H1 (cell line): ENCODE measurements around the gene TMEM176B. TPM values are rescaled to one million over a fixed set of nuclear protein-coding genes. Genes with fewer than 3 reads are reported as not detected.

Experiments
- NANOG ChIP-seq: IDR thresholded peaks from 2 replicates; pipeline ENCODE4 v1.6.1; 2011; ENCODE audit warnings: low read length, low read depth, mild to moderate bottlenecking, inconsistent platforms; ENCODE audit not compliant: insufficient read depth, poor library complexity, severe bottlenecking
- TEAD4 ChIP-seq: IDR thresholded peaks from 2 replicates; pipeline ENCODE4 v1.6.1; 2012; ENCODE audit warnings: low read depth, low read length, inconsistent platforms, mixed read lengths
- ZNF274 ChIP-seq: IDR thresholded peaks from 2 replicates; pipeline ENCODE4 v1.7.0; 2012; ENCODE audit warnings: low read length, borderline replicate concordance; ENCODE audit errors: extremely low read depth
- polyA plus RNA-seq, 7 experiments: library from polyadenylated mRNA; depleted of rRNA in 3 of 7; stranded (reverse) in 5 of 7; unstranded in 2 of 7; fragments of >200 nt in 5 of 7; fragments of 200-250 nt in 2 of 7; gene quantifications; 1 replicate in 5 of 7; 2 replicates in 1 of 7; 4 replicates in 1 of 7; pipeline versions ENCODE4 v1.2.1 to v1.2.3, GENCODE V29; 2011 to 2013; ENCODE audit warnings: missing spikeins in 2 of 7, mixed read lengths in 2 of 7
- total RNA-seq: library from RNA; stranded (reverse); fragmentation: NEBNext Ultra II Directional; extraction: Animal tissue kit (Norgen Biotek cat#: 25700); gene quantifications from 2 replicates; pipeline ENCODE4 v1.2.1, GENCODE V29; 2021
- TF ChIP-seq, protein P1 (sequence below): IDR thresholded peaks from 2 replicates; pipeline ENCODE4 v1.6.1; 2011; ENCODE audit warnings: low read depth, mild to moderate bottlenecking, low read length; ENCODE audit not compliant: insufficient read depth

The TMEM176B gene
- total and polyA plus RNA-seq, 2 of the 8 experiments (the other 6 are each of a cell fraction or from before 2014, with no cell fraction given), result 1.2 to 2.1 TPM

DNA sequence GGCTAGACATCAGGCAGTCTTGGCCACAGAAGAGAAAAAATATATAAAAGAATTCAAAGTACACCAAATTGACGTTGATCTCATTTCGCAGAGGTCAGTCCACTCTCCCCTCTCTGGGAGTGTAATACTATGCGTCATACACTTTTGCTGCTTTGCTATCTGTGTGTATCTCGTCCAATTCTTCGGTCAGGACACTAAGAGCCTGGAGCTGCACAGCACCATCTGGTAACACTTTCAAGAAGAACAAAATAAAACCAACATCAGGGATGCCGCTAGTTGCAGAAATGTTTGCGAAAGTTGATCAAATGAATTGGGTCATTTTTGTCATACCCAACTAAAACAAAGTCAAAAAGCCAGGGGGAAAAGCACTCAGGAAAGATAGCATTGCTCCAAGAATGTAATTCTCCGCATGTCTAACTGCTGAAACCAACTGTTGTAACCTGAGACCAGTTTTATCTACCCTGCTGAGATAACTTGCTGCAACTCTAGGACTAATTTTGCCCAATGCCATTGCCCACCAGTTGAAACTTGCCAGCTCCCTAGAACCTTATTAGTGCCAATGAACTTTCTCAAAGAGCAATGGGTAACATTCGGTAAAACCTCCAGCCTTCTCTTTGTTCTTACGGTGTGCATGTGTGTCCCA, 23.4 kb upstream of the TMEM176B start (continued):
- TF ChIP-seq, protein P1, sequence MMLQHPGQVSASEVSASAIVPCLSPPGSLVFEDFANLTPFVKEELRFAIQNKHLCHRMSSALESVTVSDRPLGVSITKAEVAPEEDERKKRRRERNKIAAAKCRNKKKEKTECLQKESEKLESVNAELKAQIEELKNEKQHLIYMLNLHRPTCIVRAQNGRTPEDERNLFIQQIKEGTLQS, result no peak
- TF ChIP-seq NANOG (no peak), TEAD4 (no peak), ZNF274 (no peak)
